Activated CD4-positive, alpha-beta T cell treated with anti-CD3 and anti-CD28 coated beads, Interleukin-2, amount 50 U/mL, for 4 hours (primary cell): ENCODE measurements around the gene RBFOX2.

Experiments
- DNase-seq, 2 experiments: peaks; one replicate each; pipeline ENCODE4 v3.0.0-alpha.2; 2020

RBFOX2 gene

DNA sequence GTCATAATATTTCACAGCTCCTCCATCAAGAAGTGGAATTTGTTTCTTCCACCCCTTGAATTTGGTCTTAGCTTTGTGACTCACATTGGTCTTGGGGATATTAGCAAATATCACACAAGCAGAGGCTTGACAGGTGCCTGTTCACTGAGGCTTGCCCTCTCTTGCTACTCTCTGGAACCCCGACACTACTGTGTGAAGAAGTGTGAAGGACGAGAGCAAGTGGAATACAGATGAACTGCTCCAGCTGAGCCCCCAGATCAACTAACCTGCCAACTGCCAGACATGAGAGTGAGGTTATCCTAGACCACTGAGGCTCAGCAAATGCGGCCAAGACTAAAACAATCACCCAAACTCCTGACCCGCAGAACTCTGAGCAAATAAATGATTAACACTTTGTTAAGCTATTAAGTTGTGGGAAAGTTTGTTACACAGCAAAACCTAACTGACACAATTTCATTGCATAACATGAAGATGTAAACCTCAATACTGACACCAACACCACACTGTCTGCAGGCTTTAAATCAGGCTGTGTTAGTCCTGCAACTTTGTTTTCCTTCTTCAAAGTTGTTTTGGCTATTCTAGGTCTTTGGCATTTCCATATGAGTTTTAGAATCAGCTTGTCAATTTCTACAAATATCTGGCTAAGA lies 168.4 kb downstream of the RBFOX2 start:
- no peak for DNase-seq

DNA sequence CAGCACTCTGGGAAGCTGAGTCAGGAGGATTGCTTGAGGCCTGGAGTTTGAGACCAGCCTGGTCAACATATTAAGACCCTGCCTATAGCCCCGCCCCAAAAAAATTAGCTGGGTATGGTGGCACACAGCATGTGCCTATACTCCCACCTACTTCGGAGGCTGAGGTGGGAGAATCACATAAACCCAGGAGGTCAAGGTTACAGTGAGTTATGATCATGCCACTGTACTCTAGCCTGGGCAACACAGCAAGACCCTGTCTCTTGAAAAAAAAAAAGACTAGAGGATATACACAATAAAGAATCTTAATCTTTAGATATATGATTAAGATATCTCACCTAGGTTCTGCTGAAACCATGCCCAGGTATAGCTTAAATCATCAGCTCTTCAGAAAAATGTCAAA lies 174.3 kb downstream of the RBFOX2 start:
- no peak for DNase-seq

DNA sequence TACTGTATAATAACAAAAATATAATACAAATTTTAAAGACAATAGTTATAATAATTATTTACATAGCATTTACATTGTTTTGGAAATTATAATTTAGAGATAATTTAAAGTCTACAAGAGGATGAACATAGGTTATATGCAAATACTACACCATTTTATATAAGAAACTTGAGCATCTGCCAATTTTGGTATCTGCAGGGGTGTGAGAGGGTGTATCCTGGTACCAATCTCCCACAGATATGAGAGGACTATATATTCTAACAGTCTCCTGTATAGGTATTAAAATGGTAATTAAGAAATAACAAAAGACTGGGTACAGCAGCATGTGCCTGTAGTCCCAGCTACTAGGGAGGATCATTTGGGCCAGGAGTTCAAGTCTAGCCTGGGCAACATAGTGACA lies 176.5 kb downstream of the RBFOX2 start:
- no peak for DNase-seq

DNA sequence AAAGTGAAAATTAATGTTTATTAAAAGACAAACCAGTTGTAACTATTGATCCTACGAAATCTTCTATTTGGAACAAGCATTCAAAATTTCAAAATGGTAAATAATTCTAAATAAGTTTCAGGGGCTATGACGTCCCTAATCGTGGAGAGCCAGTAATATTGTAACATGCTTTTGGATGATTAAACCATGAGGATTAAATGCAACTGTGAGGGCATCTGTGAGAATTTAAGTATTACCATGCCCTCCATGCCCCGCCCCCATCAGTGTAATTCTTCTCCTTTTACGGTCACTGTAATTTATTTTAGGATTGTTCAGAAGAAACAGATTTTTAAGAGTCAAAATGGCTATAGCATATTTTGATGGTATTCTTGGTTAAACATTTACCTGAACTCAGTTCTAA lies 177.8 kb downstream of the RBFOX2 start:
- DNase-seq = no peak

DNA sequence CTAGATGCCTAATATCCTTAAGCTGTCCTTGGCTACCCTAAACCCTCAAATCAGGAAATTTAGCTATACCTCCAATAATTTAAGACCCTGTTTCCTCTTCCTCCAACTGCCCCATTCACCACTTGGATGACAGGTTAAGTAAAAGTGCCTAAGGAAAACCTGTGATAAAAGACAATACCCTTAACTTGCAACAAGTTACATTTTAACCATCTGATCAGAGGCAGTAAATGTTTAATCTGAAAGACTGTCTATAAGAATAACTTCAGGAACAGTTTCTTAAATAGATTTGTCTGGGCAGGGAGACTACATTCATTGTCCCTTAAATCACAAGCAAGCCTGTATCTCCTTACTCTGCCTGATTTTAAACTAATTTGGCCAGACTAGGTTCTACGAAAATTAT lies 181.8 kb downstream of the RBFOX2 start:
- no peak for DNase-seq

DNA sequence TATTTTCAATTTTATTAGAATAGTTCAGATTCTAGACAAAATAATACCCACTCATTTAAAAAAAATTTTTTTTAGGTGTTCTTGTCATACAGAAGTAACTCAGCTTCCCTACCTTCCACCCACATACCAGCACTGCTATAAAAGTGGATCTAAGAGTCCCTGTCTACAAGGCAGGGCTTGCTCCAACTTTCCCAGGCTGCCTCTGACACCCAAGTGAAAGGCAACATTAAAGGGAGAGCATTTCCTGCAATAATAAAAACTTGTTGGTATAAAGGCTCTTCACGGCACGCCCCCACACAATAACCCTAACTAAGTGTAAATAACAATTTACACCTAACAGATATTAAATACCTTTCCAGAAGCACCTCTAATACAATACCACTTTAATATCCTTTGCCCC lies 183.7 kb downstream of the RBFOX2 start:
- no peak for DNase-seq

DNA sequence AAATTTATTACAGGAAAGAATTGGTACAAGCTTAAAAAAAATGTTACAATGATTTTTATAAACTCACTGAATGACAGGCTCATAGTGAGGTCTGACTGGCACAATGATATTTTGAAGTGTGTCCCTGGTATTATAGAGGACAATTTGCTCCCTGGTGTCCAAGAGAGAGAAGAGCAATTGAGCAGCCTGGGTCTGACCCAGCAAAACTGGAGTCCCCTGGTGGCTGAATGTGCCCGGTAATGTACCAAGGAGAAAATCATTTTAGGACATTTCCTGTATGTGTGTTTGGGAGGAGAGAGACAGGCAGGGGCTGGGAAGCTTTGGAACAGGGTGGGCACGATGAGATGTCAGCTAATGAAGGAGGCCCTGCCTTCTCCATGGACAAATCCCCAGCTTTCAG lies 185.7 kb downstream of the RBFOX2 start:
- no peak for DNase-seq

DNA sequence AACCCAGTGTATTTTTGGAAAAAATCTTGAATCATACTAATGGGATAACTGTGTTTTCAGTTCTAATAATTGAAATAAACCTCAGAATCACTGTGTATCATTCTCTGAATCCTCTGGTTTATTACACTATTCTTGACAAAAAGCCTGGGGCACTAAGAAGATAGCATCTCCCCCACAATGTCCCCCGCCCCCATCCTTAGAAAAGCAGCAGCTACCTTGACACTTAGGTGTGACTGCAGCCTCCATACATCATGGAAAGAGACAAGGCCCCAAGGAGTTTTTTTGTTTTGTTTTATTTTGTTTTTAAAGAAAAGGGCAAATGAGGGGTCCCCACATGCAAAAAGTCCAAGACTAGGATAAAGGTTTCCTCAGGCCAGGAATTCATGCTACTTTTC lies 186.1 kb downstream of the RBFOX2 start:
- no peak for DNase-seq

DNA sequence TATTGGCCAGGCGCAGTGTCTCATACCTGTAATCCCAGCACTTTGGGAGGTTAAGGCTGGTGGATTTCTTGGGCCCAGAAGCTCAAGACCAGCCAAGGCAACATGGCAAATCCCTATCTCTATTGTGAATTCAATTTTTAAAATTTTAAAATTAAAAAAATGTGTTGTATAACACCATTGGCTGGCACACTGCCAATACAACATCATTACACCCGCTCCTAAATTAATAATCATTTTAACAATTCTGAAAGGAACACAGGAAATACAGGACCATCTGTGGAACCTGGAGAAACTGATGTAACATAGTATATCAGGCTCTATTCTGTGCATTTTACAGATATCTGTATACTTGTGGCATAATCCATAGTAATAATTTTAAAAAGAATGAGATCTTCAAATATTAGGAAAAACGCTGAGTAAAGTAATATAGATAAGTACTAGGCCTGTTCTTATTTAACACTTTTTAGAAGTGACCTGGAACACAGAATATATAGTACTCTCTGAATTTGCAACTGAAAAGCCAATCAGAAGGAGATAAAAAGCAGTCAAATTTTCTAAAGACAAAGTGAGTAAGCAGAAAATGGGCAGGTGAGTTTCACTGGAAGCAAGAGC lies 186.6 kb downstream of the RBFOX2 start:
- no peak for DNase-seq

DNA sequence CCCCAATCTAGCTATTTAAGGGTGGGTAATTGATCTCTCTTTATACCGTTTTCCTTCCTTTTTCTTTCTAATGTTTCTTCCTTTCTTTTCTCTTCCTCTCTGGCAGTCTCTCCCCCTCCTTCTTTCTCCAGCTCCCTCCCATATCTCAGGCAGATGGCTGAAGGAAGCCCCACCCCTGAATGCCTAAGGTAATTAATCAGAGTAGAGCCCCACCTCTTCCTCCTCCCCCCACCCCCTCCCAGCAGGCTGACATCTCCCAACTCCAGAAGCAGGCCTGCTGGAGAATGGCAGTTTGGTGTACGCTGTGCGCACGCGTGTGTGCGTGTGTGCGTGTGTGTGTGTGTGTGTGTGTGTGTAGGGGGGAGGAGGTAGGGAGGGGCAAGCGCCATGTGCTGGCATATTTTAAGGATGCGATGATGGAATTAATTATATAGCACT lies 188.3 kb downstream of the RBFOX2 start:
- DNase-seq = no peak

DNA sequence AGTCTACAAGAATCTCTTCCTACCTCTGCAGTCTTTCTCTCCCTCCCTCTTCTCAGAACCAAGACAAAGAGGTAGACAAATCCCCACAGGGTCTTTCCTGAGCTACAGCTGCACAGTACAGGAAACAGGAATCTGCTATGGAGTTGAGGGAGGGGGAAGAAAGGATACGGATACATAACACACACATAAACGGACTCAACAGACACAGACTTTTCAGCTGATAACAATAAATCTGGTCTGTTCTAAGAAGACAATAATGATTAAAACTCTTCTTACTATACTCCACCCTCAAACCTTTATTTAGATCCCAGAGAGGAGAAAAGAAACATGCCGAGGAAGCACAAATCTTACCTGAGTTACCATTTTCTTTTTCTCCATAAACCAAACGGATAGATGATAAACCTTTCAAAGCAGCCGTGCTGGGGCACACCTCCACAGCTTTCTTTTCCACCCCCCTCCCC lies 188.8 kb downstream of the RBFOX2 start:
- DNase-seq = no peak

DNA sequence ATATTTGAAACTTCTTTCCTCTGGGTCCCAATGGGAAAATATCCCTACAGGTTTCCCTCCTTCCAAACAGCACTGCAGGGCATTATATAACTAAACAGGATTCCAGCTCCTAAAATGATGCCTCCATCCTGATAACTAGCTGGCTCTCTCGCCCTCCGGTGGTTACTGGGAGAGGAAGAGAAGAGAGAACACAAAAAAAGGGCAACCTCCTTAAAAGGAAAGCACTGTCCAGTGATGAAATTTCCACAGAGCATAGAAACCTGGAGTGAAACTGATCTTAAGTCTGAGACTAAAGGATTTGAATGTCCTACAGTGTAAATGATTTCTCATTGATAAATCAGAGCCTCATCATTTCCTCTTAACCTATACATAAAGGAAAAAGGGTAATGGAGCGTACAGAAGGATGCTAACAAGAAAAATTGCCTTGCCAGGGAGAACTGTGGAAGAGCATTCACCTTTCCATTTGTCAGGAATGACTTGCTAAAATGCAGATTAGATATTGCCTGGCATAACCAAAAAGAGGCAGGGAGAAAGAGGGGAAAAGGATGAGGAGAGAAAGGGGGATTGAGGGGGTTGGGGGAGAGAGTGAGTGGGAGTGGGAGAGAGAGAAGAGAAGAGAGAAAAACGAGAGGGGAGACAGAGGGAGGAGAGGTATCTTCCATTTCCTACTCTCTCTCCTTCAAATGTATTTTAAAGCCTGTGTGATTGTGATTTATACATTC lies 189.6 kb downstream of the RBFOX2 start:
- no peak for DNase-seq

DNA sequence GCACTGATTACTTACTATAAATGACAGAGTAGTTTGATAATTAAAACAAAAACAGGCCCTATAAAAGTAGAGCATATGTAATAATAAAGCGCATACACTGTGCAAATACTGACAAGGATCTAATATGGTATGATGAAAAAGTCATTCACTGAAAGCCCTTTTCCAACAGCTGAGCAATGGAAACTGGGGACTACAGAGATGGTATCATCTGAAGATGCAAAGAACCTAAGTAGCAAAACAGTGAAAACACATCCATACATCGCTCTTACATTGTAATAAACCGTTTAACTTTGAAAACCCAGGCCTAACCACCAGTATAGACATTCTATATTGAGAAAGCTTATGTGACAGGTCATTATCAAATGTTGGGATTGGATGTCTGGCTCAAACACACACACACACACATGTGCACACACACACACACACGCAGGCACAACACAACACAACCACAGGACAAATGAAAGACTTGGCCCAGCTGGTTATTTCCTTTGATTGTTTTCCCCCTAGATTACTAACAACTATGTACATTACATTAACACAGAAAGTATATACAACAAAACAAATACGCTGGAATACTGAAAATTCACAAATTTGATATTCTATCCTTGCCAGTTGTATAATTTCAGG lies 191.4 kb downstream of the RBFOX2 start:
- no peak for DNase-seq

DNA sequence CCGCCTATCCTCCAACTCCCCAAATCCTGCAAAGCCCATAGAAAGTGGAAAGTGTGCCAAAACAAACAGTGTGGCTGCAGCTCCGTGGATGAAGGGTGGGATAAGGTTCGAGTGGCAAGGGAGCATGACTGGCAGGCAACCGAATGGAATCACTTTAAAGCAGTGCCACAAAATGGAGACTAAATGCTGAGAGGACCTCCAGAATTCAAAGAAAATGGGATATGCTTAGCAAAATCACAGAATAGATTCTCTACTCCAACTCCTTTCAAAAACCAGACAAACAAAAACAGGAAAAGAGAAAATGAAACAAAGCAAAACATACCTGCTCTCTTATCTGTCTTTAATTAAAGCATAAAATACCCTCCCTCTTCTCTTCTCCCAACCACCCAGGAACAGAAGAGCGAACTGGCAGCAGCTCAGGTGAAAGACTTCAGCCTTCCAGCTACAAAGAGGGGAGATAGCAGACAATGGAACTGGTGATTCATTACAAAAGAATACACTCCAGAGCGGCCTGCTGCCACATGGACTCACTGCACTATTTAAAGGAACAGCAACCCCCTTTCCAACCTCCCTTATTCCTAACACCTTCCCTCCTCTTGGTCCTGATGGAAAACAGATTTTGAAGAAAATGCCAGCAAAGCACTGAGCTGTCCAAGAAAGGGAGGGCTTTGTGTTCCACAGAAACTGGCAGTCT lies 192.5 kb downstream of the RBFOX2 start:
- no peak for DNase-seq

DNA sequence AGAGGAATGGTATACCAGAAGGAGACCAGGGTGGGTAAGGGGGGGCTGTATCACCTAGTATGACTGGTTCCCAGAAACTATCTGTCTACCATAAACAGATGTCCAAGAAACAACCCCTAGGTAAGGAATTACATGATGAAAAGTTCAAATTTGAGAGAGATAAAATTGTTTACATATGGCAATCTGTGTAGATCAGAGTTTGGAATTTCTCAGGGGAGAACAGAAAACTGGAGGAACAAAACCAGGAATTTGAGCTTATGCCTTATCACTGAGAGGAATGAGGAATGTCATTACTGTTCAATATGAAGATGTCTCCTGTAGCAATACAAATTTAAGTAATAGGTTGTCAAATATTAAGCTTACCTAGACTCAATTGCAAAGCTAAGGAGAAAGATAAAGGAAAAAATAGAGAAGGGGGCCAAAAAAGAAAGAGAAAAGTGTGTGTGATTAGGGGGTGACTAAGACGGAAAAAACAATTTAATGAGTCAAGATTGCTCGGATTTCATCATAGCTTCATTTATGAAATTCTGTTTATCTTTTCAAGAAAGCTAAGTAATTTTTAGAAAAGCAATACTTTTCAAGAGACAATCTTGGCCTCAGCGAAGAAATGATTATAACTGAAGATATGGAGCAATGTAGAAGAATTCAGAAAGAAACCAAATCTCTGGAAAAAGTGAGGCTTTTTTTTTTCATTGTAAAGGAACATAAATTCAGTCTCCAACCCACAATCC lies 193.2 kb downstream of the RBFOX2 start:
- DNase-seq = no peak

DNA sequence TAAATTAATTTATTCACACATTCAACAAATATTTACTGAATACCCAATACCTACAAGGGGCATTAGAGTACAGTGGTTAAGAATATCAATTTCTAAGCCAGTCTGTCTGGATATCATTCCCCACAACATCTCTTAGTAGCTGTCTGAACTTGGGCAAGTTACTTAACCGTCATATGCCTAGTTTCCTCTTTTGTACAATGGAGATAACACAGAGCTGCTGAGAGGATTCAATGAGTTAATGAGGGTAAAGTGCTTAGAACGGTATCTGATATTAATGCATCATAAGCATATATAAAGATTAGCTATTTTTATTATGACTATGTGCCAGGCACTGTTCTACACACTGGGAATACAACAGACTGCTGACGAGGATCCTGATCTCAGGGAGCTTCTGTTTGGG lies 194.6 kb downstream of the RBFOX2 start:
- DNase-seq = no peak

DNA sequence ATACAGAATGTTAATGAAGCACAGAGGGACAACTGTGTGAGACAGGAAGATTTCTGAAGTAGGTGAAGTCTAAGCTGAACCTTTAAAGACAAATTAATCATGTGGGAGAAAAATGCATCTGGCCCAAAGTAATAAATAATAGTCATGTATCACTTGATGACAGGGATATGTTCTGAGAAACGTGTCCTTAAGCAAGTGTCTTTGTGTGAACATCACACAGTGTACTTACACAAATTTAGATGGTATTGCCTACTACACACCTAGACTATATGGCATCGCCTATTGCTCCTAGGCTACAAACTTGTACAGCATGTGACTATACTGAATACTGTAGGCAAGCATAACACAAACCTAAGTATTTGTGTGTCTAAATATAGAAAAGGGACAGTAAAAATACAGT lies 198.3 kb downstream of the RBFOX2 start:
- no peak for DNase-seq

DNA sequence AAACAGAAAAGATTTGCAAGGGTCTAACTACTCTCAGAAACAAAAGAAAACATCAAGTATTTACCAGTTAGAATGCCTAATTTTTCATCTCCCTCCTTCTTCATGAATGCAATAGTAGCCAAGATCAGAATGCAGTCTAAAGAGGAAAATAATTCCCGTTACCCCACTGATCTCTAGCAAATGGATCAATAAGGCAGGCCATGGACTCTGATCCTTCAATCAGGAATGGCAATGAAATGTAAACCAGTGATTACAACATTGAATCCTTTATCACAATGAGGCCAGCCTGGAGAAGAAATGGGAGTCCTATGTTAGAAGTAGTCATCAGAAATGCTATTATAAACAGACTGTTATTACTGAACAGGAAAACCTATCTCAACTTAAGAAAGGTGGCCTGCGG lies 204.4 kb downstream of the RBFOX2 start:
- DNase-seq = no peak

DNA sequence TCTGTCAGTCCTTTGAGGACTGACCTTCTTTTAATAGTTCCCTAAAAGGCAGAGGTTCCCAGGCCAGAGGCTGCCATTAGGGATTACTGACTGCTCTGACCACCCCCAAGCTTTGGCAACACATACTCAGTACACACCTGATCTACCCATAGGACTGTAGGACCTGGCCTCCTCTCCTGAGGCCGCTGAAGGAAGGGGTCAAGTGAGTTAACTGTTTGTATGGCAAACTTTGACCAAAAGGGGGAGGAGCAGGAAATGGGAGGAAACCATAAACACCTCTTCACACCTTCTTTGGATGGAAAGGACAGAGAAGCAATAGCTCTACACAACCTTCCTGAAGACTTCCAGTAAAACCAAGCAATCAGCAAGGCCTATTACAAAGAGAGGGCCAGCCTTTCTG lies 207.0 kb downstream of the RBFOX2 start:
- DNase-seq = no peak

DNA sequence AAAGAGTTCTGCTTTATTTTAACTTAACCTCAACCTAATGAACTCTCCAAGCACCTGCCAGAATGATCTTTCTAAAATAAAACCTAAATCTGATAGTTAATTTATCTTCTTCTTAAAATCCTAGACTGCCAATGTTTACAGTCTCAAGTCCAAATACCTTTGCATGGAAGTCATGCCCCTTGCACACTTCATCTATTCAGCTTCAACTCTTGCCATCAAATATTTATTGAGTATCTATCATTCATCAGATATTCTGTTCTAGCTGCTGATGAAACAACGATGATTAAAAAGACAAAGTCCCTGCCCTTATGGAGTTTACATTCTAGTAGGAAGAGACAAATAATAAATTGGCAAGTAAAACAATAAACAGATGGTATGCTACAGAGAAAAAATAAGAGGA lies 209.2 kb downstream of the RBFOX2 start:
- DNase-seq = no peak

DNA sequence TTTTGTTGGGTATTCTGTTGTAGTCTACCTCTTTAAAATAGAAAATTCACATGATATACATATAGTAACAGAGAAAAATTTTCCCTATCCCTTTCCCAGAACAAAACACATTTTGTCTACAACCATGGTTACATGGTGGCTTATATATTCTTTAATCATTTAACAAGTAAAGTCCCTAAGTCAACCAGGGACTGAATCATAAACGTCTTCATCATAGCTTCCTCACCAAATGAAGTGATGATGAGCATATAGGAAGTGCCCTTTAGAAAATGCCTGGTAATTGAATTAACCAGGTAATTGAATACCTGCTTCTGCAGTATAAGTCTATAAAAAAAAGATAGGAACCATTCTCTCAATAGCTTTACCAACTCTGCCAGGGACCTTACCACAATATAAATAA lies 209.7 kb downstream of the RBFOX2 start:
- no peak for DNase-seq

DNA sequence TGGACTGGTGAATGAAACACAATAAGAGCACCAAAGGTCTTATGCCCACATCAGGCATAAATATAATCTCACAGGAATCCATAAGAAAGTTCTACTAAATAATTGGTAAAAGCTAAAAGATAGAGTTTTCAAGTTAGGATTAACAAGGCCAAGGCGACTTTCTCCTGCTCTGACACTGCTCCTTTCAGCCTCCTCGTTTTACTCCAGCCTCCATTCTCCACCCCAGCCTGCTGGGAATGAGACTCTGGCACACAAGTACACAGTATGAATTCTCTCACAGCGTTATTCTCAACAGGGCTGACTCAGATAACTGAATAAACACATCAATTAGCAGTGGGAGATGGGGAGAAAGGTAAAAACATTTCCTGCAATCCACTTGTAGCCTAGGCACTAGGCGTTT lies 216.0 kb downstream of the RBFOX2 start:
- DNase-seq = no peak

DNA sequence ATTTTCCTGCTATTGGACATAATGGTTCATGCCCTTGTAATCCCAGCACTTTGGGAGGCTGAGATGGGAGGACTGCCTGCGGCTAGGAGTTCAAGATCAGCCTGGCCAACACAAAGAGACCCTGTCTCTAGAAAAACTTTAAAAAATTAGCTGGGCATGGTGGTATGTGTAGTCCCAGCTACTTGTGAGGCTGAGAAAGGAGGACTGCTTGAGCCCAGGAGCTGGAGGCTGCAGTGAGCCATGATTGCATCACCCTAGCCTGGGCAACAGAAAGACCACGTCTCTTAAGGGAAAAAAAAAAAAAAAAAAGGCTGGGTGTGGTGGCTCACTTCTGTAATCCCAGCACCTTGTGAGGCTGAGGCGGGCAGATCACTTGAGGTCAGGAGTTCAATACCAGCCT lies 217.0 kb downstream of the RBFOX2 start:
- DNase-seq = no peak
